ENCODE data around the gene ANO1.

The ANO1 gene

DNA sequence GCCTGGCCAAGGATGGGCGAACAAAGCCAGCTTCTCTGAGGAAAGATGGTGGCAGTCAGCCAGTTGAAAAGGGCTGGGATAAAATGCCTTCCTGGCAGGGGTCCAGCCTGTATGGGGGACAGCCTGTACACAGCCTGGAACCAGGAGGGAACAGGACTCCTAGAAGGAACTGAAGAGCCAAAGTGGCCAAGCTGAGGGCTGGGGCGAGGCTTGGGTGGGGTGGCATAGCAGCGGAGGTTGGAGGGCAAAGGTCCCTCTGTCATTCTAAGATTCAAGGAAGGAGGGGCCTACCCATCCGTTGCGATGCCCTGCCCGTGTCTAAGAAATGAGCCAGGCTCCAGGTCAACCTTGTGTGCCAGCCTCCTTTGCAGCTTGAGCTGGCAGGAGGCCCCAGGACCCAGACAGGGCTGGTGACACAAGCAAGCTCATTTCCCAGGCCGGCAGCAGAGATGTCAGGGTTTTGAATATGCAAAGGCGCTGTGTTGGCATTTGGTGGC is 147.6 kb downstream of the ANO1 start:
- no peak overlapping the region for H3K27ac Mint-ChIP-seq
- H3K9me3 Mint-ChIP-seq, result no peaks in the 10 kb centered on the region
- H3K4me1 Mint-ChIP-seq (ENCODE audit: low read depth), result no peaks in the 10 kb centered on the region
- no peak overlapping the region for H3K4me3 Mint-ChIP-seq
- peaks cover 37% of the 10 kb centered on the region for H3K27me3 Mint-ChIP-seq (ENCODE audit: low read depth)
- H3K36me3 Mint-ChIP-seq (ENCODE audit: low read depth), result no peaks in the 10 kb centered on the region

DNA sequence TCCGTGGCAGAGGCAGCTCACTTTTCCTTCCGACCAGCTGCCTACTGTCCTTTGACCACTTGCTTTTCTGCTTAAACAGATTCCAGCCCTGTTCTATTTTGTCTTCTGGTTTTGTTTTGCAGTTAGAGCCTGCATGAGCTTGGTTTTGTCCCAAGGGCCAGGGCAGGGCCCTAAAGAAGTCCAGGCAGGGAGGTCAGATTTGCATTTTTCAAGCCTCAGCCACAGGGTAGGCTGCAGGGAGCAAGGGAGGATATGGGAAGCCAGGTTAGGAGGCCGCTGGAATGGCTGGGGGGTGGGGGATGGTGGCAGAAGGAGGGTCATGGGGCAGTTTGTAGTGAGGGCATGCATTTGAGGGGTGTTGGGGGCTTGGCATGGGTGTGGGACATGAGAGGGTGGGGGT is 148.1 kb downstream of the ANO1 start:
- Mint-ChIP-seq H3K4me3 (no peak overlapping the region), H3K27ac (no peak overlapping the region), H3K4me1 (ENCODE audit: low read depth) (no peaks in the 10 kb centered on the region), H3K9me3 (no peaks in the 10 kb centered on the region), H3K27me3 (ENCODE audit: low read depth) (peaks cover 35% of the 10 kb centered on the region), H3K36me3 (ENCODE audit: low read depth) (no peaks in the 10 kb centered on the region)

DNA sequence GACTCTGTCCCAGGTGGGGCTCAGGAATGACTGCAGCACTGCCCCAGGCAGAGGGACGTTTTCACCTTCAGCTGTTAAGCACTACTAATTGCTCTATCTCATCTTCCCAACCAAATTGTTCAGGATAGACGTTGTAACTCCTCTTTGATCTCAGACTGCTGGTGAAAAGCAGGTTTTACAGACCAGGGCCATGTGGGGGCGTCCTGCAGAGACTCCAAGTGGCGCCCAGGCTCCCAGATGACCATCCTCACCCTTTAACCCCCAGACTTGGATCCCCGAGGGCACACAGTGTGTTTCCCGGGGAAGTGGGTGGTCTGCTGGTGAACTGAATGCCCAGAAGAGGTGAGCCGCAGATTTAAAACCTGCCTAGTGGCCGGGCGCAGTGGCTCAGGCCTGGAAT is 148.8 kb downstream of the ANO1 start:
- Mint-ChIP-seq H3K4me1 (ENCODE audit: low read depth) (no peaks in the 10 kb centered on the region), H3K36me3 (ENCODE audit: low read depth) (no peaks in the 10 kb centered on the region), H3K4me3 (no peak overlapping the region), H3K9me3 (no peaks in the 10 kb centered on the region), H3K27ac (no peak overlapping the region), H3K27me3 (ENCODE audit: low read depth) (peaks cover 31% of the 10 kb centered on the region)

DNA sequence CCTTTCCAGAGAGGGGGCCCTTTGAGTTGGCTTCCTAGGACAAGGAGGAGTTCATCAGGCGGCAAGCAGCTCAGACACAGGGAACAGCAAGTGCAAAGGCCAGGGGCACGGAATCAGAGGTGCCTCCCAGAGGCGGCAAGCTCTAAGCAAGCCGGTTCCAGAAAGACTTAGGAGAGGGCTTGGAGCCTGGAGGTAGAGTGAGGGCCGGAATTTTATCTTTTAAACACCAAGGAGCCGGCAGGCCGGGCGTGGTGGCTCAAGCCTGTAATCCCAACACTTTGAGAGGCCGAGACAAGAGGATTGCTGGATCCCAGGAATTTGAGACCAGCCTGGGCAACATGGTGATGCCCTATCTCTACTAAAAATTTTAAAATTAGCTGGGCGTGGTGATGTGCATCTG is 151.6 kb downstream of the ANO1 start:
- Mint-ChIP-seq H3K4me3 (no peak overlapping the region), H3K9me3 (no peaks in the 10 kb centered on the region), H3K36me3 (ENCODE audit: low read depth) (no peaks in the 10 kb centered on the region), H3K4me1 (ENCODE audit: low read depth) (no peaks in the 10 kb centered on the region), H3K27me3 (ENCODE audit: low read depth) (peaks cover 12% of the 10 kb centered on the region), H3K27ac (no peak overlapping the region)

DNA sequence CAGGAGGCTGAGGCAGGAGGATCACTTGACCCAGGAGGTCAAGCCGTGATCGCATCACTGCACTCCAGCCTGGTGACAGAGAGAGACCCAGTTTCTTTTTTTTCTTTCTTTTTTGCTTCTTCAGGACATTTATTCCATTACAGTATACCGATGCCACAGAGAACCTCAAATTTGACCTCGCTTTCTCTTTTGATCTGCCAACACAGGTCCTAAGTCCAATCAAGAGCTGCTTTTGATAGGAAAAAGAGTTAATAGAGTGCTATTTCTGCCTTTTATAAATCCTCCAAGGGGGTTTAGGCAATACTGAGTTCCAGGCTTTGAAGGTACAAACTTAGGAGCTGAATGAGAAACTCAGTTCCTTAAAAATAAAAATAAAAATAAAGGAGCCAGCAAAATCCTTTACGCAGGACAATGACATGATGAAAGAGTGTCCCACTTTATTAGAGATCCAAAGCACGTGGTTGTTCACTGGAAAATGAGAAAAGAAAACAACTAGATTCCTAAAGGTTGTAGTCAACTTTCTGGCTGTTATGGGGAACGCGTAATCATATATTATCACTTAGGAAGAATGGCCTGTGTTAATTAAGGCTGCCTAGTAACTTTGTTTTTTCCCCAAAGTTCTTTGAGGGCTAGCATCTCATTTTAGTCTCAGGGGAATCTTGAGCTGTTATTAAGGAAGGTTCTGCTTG is 152.2 kb downstream of the ANO1 start:
- Mint-ChIP-seq H3K27ac (no peak overlapping the region), H3K9me3 (no peaks in the 10 kb centered on the region), H3K27me3 (ENCODE audit: low read depth) (peaks cover 8% of the 10 kb centered on the region), H3K4me3 (no peak overlapping the region), H3K4me1 (ENCODE audit: low read depth) (no peaks in the 10 kb centered on the region), H3K36me3 (ENCODE audit: low read depth) (no peaks in the 10 kb centered on the region)

DNA sequence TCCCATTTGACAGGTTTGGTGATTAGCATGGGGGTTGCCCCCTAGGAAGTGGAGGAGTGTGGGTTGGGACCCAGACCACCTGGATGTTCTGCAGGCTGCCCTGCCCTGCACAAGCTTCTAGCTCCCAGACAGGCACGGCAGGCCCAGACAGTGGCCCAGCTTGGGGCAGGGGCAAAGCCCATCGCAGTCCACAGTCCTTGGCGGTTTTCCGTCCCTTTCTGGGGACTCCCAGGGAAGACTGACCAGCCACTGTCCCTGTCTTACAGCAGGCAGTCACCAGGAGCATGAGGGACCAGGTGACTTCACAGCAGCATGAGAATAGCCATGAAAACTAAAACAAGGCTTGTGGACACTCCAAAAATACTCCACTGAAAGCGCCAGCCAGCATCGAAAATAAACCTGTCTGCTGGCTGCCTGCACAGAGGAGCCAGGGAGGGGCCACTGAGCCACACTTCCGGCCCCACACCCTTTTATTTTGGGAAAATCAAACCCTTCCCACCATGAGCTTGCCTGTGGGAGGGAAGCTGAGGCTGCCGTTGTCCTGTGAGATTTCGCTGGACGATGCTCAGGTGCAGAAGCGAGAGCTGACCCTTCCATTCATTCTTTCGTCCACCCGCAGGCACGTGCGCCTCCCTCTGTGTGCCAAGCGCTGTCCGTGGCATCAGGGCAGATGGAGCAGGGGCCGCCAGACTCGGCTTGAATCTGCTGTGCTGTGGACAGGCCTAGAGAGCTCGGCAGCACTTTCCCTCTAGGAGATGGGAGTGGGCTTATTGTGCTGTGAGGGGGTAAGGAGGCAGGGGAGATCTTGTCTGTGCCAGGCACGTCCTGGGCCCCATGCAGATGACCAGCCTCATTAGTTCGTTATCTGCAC is 153.0 kb downstream of the ANO1 start:
- no peaks in the 10 kb centered on the region for H3K9me3 Mint-ChIP-seq
- no peaks in the 10 kb centered on the region for H3K4me1 Mint-ChIP-seq (ENCODE audit: low read depth)
- H3K27me3 Mint-ChIP-seq (ENCODE audit: low read depth), result peaks cover 3% of the 10 kb centered on the region
- no peaks in the 10 kb centered on the region for H3K36me3 Mint-ChIP-seq (ENCODE audit: low read depth)
- H3K27ac Mint-ChIP-seq, result no peak overlapping the region
- H3K4me3 Mint-ChIP-seq, result no peak overlapping the region

DNA sequence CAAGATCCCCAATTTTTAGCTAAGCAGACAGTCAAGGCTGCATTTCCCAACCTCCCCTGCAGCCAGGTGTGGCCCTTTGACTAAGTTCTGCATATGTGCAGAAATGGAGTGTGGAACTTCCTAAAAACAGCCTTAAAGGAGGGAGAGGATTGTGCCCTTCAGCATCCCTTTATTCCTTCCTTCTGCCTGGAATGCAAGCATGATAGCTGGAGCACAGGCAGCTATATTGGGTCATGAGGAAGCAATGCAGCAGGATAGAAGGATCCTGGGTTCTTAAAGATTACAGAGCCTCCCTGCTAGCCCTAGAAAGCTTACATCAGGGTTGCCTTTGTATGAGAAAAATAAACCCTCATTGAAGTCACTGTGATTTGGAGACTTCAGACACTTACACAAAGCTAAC is 154.9 kb downstream of the ANO1 start:
- H3K9me3 Mint-ChIP-seq, result no peaks in the 10 kb centered on the region
- no peak overlapping the region for H3K27ac Mint-ChIP-seq
- H3K27me3 Mint-ChIP-seq (ENCODE audit: low read depth), result no peaks in the 10 kb centered on the region
- H3K4me3 Mint-ChIP-seq, result no peak overlapping the region
- H3K4me1 Mint-ChIP-seq (ENCODE audit: low read depth), result no peaks in the 10 kb centered on the region
- H3K36me3 Mint-ChIP-seq (ENCODE audit: low read depth), result no peaks in the 10 kb centered on the region

DNA sequence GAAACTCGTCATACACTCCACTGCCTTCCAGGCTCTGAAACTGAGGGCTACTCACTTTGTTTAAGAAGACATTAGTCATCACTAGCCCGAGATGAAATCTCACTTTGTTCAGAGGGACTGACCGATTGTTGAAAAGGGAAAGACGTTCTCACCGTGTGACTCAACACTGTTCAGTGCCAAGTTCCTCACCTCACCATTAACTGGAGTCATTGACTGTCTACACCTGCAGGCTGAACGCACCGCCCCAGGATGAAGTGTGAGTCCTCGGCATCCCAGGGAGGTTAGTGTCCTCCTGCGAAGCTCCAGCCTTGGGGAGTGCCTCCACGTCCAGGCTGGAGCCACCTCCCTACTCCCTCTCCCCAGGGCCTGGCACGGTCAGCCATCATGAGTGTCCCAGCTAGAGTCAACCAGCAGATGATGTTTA is 155.4 kb downstream of the ANO1 start:
- no peak overlapping the region for H3K4me3 Mint-ChIP-seq
- H3K36me3 Mint-ChIP-seq (ENCODE audit: low read depth), result no peaks in the 10 kb centered on the region
- H3K27me3 Mint-ChIP-seq (ENCODE audit: low read depth), result no peaks in the 10 kb centered on the region
- H3K4me1 Mint-ChIP-seq (ENCODE audit: low read depth), result no peaks in the 10 kb centered on the region
- H3K27ac Mint-ChIP-seq, result no peak overlapping the region
- H3K9me3 Mint-ChIP-seq, result no peaks in the 10 kb centered on the region

DNA sequence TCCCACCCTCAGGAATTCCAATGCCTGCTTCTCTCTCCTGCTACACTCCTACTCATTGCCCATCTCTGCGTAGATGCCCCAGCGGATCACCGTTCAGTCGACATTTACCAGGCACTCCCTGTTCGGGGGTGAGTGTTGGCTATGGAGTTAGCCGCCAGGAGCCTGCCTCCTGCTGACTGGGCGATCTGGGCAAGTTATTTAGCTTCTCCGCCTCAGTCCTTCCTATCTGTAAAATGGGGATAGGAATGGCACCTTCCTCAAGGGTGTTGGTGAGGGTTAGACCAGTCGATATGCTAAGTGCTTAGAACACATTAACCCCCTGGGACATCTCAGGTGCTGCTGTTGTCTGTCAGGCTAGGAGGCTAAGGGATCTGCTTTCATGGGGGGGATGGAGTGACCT is 155.8 kb downstream of the ANO1 start:
- Mint-ChIP-seq H3K27ac (no peak overlapping the region), H3K9me3 (no peaks in the 10 kb centered on the region), H3K36me3 (ENCODE audit: low read depth) (no peaks in the 10 kb centered on the region)

More for the DNA sequence above, 155.8 kb downstream of the ANO1 start:
- Mint-ChIP-seq H3K4me1 (ENCODE audit: low read depth) (no peaks in the 10 kb centered on the region), H3K27me3 (ENCODE audit: low read depth) (no peaks in the 10 kb centered on the region), H3K4me3 (no peak overlapping the region)
